GM12878 (cell line): ENCODE measurements around the gene PCBD1. TPM values are rescaled to one million over a fixed set of nuclear protein-coding genes. Genes with fewer than 3 reads are reported as not detected.

Experiments used
- ATAC-seq: fragments of 200-7000 bp; cut with Tn5 transposase; 3 replicates; pipeline ENCODE4 v1.9.1; 2020; ENCODE audit warnings: mild to moderate bottlenecking, moderate library complexity
- BruUV-seq: library from RNA; stranded (reverse); fragments of 400-500 nt; replicated peaks from 2 replicates; lab custom pipeline; 2021; lab: Mats Ljungman, UMichigan
- CTCF ChIA-PET: fragments of 300-600 bp; sonication (Branson Sonifier 250); formaldehyde crosslinking; extraction: SDS; loops from one replicate; lab custom pipeline; 2021; ENCODE audit warnings: inconsistent platforms; lab: Yijun Ruan, JAX
- POLR2A ChIA-PET: fragments of 350-600 bp; formaldehyde crosslinking; extraction: SDS; loops from one replicate; lab custom pipeline; 2021; ENCODE audit warnings: inconsistent platforms; lab: Charles Lee
- RAD21 ChIA-PET: fragments of 300-600 bp; sonication (Branson Sonifier 250); formaldehyde crosslinking; loops from one replicate; lab custom pipeline; 2023; ENCODE audit warnings: antibody characterized with exemption; ENCODE audit not compliant: unreplicated experiment; lab: Charles Lee
- SMC1A ChIA-PET: fragments of 300-600 bp; sonication (Branson Sonifier 250); formaldehyde crosslinking; loops from one replicate; lab custom pipeline; 2023; ENCODE audit not compliant: unreplicated experiment, uncharacterized antibody; lab: Charles Lee
- DNase-seq: peaks from one replicate; pipeline ENCODE4 v3.0.0-alpha.2; 2011; ENCODE audit warnings: low read depth, low spot score
- FAIRE-seq: peaks from 3 replicates; lab custom pipeline; 2011; peaks lifted over from hg19 to GRCh38; lab: Jason Lieb, UNC
- H2AFZ ChIP-seq: 2 replicates; pipeline ENCODE4 v1.6.0; 2011; ENCODE audit warnings: low read depth, low read length, control low read depth; ENCODE audit not compliant: control insufficient read depth
- H3K27ac ChIP-seq: 2 replicates; pipeline ENCODE4 v1.5.1; 2011; ENCODE audit warnings: control low read depth; ENCODE audit not compliant: control insufficient read depth, insufficient read depth
- H3K27me3 ChIP-seq, 2 experiments: replicated peaks in 1 of 2; 2 replicates each; pipeline versions ENCODE4 v1.6.0 to v1.6.1; 2011; ENCODE audit warnings: low read length in 1 of 2; ENCODE audit not compliant: control insufficient read depth in 2 of 2, insufficient read depth in 2 of 2
- H3K36me3 ChIP-seq, 2 experiments: 2 replicates each; pipeline ENCODE4 v1.5.1; 2011; ENCODE audit warnings: low read length in 1 of 2; ENCODE audit not compliant: control insufficient read depth in 2 of 2, insufficient read depth in 2 of 2
- H3K4me1 ChIP-seq: 2 replicates; pipeline ENCODE4 v1.6.1; 2011; ENCODE audit warnings: mild to moderate bottlenecking, low read length, moderate library complexity, mixed read lengths; ENCODE audit not compliant: control insufficient read depth, insufficient read depth
- H3K4me2 ChIP-seq: 2 replicates; pipeline ENCODE4 v1.6.0; 2011; ENCODE audit warnings: control low read depth; ENCODE audit not compliant: control insufficient read depth, insufficient read depth
- H3K4me3 ChIP-seq: fragments of 200-600 bp; sonication (generic); 2 replicates; pipeline ENCODE4 v1.5.1; 2016
- H3K79me2 ChIP-seq: 2 replicates; pipeline ENCODE4 v1.6.0; 2011; ENCODE audit warnings: low read length; ENCODE audit not compliant: control insufficient read depth, insufficient read depth
- H3K9ac ChIP-seq: 2 replicates; pipeline ENCODE4 v1.8.0; 2011; ENCODE audit warnings: low read length, control low read depth, mixed read lengths; ENCODE audit not compliant: control insufficient read depth, insufficient read depth
- H3K9me3 ChIP-seq: replicated peaks from 3 replicates; pipeline ENCODE4 v1.5.1; 2011; ENCODE audit warnings: mild to moderate bottlenecking, low read length; ENCODE audit not compliant: control insufficient read depth, insufficient read depth
- H4K20me1 ChIP-seq: 2 replicates; pipeline ENCODE4 v1.6.0; 2011; ENCODE audit not compliant: control insufficient read depth, insufficient read depth
- ATF3 ChIP-seq: IDR thresholded peaks from 2 replicates; pipeline ENCODE4 v1.6.1; 2011; ENCODE audit warnings: low read depth, mild to moderate bottlenecking, low read length, moderate library complexity, borderline replicate concordance; ENCODE audit errors: extremely low read depth
- BHLHE40 ChIP-seq, 2 experiments: fragments of 450-650 bp in 1 of 2; IDR thresholded peaks; 2 replicates each; pipeline ENCODE4 v1.6.1; 2011 to 2017; ENCODE audit warnings: low read depth in 2 of 2, borderline replicate concordance in 1 of 2, improper control_type of control experiment in 1 of 2, low read length in 1 of 2, mild to moderate bottlenecking in 1 of 2
- E2F4 ChIP-seq: IDR thresholded peaks from 2 replicates; pipeline ENCODE4 v1.6.1; 2012; ENCODE audit warnings: low read depth, low read length, improper control_type of control experiment
- FOXM1 ChIP-seq: IDR thresholded peaks from 2 replicates; pipeline ENCODE4 v1.6.1; 2012; ENCODE audit warnings: low read depth, mild to moderate bottlenecking, inconsistent platforms, low read length, moderate library complexity
- HDAC6 ChIP-seq: fragments of 200-600 bp; sonication (generic); IDR thresholded peaks from one replicate; pipeline ENCODE4 v1.8.0; 2017; ENCODE audit warnings: antibody characterized with exemption; ENCODE audit not compliant: unreplicated experiment
- IRF4 ChIP-seq: IDR thresholded peaks from 2 replicates; pipeline ENCODE4 v1.6.1; 2011; ENCODE audit warnings: low read depth, low read length
- KDM1A ChIP-seq: fragments of 200-600 bp; sonication (generic); IDR thresholded peaks from 2 replicates; pipeline ENCODE4 v1.6.1; 2016; ENCODE audit warnings: borderline replicate concordance
- MTA2 ChIP-seq: fragments of 450-650 bp; IDR thresholded peaks from 2 replicates; pipeline ENCODE4 v1.6.1; 2016; ENCODE audit warnings: low read depth, mild to moderate bottlenecking, moderate library complexity
- NFIC ChIP-seq: IDR thresholded peaks from 2 replicates; pipeline ENCODE4 v1.6.1; 2012; ENCODE audit warnings: low read depth, mild to moderate bottlenecking, inconsistent platforms, low read length, moderate library complexity
- NKRF ChIP-seq: fragments of 450-650 bp; conservative IDR thresholded peaks from 2 replicates; pipeline ENCODE4 v1.6.1; 2017; ENCODE audit warnings: mild to moderate bottlenecking, moderate library complexity
- NR2C1 ChIP-seq: fragments of 450-650 bp; IDR thresholded peaks from 2 replicates; pipeline ENCODE4 v1.6.1; 2017; ENCODE audit warnings: antibody characterized with exemption, mild to moderate bottlenecking, moderate library complexity
- NR2F1 ChIP-seq: fragments of 450-650 bp; conservative IDR thresholded peaks from 2 replicates; pipeline ENCODE4 v1.6.1; 2017; ENCODE audit warnings: mild to moderate bottlenecking
- POLR2AphosphoS5 ChIP-seq: IDR thresholded peaks from 2 replicates; pipeline ENCODE4 v1.6.1; 2011; ENCODE audit warnings: mild to moderate bottlenecking, low read length, inconsistent platforms
- POU2F2 ChIP-seq: IDR thresholded peaks from 3 replicates; pipeline ENCODE4 v1.6.1; 2011; ENCODE audit warnings: low read depth, mild to moderate bottlenecking, low read length, borderline replicate concordance
- RAD21 ChIP-seq: IDR thresholded peaks from 2 replicates; pipeline ENCODE4 v1.6.1; 2011; ENCODE audit warnings: mild to moderate bottlenecking, low read depth, low read length, moderate library complexity; ENCODE audit not compliant: insufficient read depth
- SIX5 ChIP-seq: IDR thresholded peaks from 2 replicates; pipeline ENCODE4 v1.6.1; 2011; ENCODE audit warnings: mild to moderate bottlenecking, low read depth, low read length, moderate library complexity; ENCODE audit not compliant: severe bottlenecking
- SMAD5 ChIP-seq: IDR thresholded peaks from 2 replicates; pipeline ENCODE4 v1.6.1; 2016; ENCODE audit warnings: antibody characterized with exemption, low read depth
- TCF12 ChIP-seq: IDR thresholded peaks from 2 replicates; pipeline ENCODE4 v1.6.1; 2011; ENCODE audit warnings: low read depth, mild to moderate bottlenecking, low read length
- YBX1 ChIP-seq: fragments of 450-650 bp; IDR thresholded peaks from 2 replicates; pipeline ENCODE4 v1.6.1; 2016; ENCODE audit warnings: antibody characterized with exemption
- YY1 ChIP-seq: IDR thresholded peaks from 2 replicates; pipeline ENCODE4 v1.6.1; 2011; ENCODE audit warnings: low read depth, mild to moderate bottlenecking, low read length
- ZNF217 ChIP-seq: fragments of 450-650 bp; IDR thresholded peaks from 2 replicates; pipeline ENCODE4 v1.6.1; 2017; ENCODE audit warnings: antibody characterized with exemption, mild to moderate bottlenecking
- WGBS: methylation state at CpG from one replicate; pipeline ENCODE4 v1.1.6; 2016; ENCODE audit warnings: low lambda C conversion rate; ENCODE audit not compliant: insufficient replicate concordance, insufficient coverage; ENCODE audit errors: missing lambda C conversion rate; 5-methylcytosine and 5-hydroxymethylcytosine counted together
- in situ Hi-C: fragments of 300-500 bp; cut with MboI; formaldehyde crosslinking; loops from 9 replicates; pipeline ENCODE4 v1.14.3; 2018; ENCODE audit warnings: mixed read lengths
- intact Hi-C: fragments of 100-400 bp; cut with micrococcal nuclease; formaldehyde crosslinking; loops from one replicate; pipeline ENCODE4 v1.14.2; 2022; ENCODE audit not compliant: unreplicated experiment
- polyA plus RNA-seq, 11 experiments: library from polyadenylated mRNA; depleted of rRNA in 4 of 11; unstranded in 6 of 11; stranded (reverse) in 5 of 11; fragments of >200 nt; fragmentation: Nextera tagmentation in 4 of 11; fragmentation: Illumina TruSeq in 1 of 11; extraction: Ambion mirVana in 4 of 11; extraction: Trizol in 1 of 11; gene quantifications; 1 replicate in 1 of 11; 2 replicates in 10 of 11; pipeline versions ENCODE4 v1.2.1 to v1.2.3, GENCODE V29; 2011 to 2016; ENCODE audit warnings: inconsistent platforms in 2 of 11, missing spikeins in 2 of 11, low read depth in 1 of 11
- total RNA-seq, 4 experiments: library from RNA; depleted of rRNA in 3 of 4; stranded (reverse); fragments of >200 nt in 3 of 4; fragmentation: Illumina TruSeq in 1 of 4; extraction: Trizol in 1 of 4; gene quantifications; 2 replicates each; pipeline versions ENCODE4 v1.2.1 to v1.2.3, GENCODE V29; 2013 to 2021

PCBD1 gene
- total and polyA plus RNA-seq, 10 of the 15 experiments (the other 5 are each of a cell fraction or from before 2014, with no cell fraction given): 5.6 to 66.8 (median 34.2) TPM

GRCh38 chr10:70912556-70912955, 24.2 kb upstream of the PCBD1 start (continued):
- TF ChIP-seq NR2F1 (no peak), NR2C1 (no peak), YY1 (no peak)
- TF ChIP-seq, all 136 proteins: peak for 0

- no peaks in the 10 kb centered on the region for H3K4me1 ChIP-seq
- SMC1A ChIA-PET: no interaction called here
- FAIRE-seq (no peak), DNase-seq (no peak), ATAC-seq (no peak)
- no peak overlapping the region for H3K27ac ChIP-seq
- no TSS peak for BruUV-seq
- H3K9ac ChIP-seq: no peak overlapping the region
- no peaks in the 10 kb centered on the region for H3K79me2 ChIP-seq
- H4K20me1 ChIP-seq: no peaks in the 10 kb centered on the region
- RAD21 ChIA-PET: no interaction called here
- H3K4me3 ChIP-seq: no peak overlapping the region
- POLR2A ChIA-PET: no interaction called here
- WGBS: 8% methylated on average over 4 of the region's 4 CpGs
- CTCF ChIA-PET: no interaction called here
- no peaks in the 10 kb centered on the region for H3K36me3 ChIP-seq
- H3K4me2 ChIP-seq: no peak overlapping the region
- intact Hi-C loops: no loop called here
- H3K27me3 ChIP-seq: peaks cover 0 to 2% of the 10 kb centered on the region in 2 experiments; a peak in 1 of 4 replicates
- H2AFZ ChIP-seq: no peak overlapping the region
- in situ Hi-C loops: no loop called here
- no peaks in the 10 kb centered on the region for H3K9me3 ChIP-seq
- no peak for TF ChIP-seq TCF12
- TF ChIP-seq NFIC: no peak
- TF ChIP-seq E2F4: no peak
- no peak for TF ChIP-seq IRF4
- TF ChIP-seq SIX5: no peak
- TF ChIP-seq ZNF217: no peak
- TF ChIP-seq NKRF: no peak
- TF ChIP-seq HDAC6: no peak
- no peak for TF ChIP-seq BHLHE40 (IDR thresholded peaks at IDR 0.05; ENCODE audit: borderline replicate concordance in 1 of 2, low read depth in 2 of 2, low read length in 1 of 2)
- no peak for TF ChIP-seq ATF3
- no peak for TF ChIP-seq POLR2AphosphoS5
- TF ChIP-seq SMAD5: no peak
- TF ChIP-seq RAD21: no peak
- TF ChIP-seq YBX1: no peak
- no peak for TF ChIP-seq FOXM1
- no peak for TF ChIP-seq MTA2
- no peak for TF ChIP-seq KDM1A
- TF ChIP-seq POU2F2: no peak
Observed at GRCh38 chr10:70911386-70911785, 23.0 kb upstream of the PCBD1 start.
